ENCODE data around the gene MAEA.
A peak's percentile ranks its signal among the peaks of the same experiment; 100 is the strongest.
"Not testable (repeated sequence)": the region's sequence is repeated elsewhere in the genome, so short reads cannot be mapped to it uniquely, and the experiment has no call there.

MAEA gene

GRCh38 chr4:1274871-1275270 lies 14.8 kb upstream of the MAEA start:
- H3K4me3 ChIP-seq (ENCODE audit: low read length): no peak overlapping the region
- DNase-seq (ENCODE audit: low read depth, low spot score): no peak

GRCh38 chr4:1276984-1277383 lies 12.7 kb upstream of the MAEA start:
- no peak for DNase-seq (ENCODE audit: low read depth, low spot score)
- no peak overlapping the region for H3K4me3 ChIP-seq (ENCODE audit: low read length)

DNA sequence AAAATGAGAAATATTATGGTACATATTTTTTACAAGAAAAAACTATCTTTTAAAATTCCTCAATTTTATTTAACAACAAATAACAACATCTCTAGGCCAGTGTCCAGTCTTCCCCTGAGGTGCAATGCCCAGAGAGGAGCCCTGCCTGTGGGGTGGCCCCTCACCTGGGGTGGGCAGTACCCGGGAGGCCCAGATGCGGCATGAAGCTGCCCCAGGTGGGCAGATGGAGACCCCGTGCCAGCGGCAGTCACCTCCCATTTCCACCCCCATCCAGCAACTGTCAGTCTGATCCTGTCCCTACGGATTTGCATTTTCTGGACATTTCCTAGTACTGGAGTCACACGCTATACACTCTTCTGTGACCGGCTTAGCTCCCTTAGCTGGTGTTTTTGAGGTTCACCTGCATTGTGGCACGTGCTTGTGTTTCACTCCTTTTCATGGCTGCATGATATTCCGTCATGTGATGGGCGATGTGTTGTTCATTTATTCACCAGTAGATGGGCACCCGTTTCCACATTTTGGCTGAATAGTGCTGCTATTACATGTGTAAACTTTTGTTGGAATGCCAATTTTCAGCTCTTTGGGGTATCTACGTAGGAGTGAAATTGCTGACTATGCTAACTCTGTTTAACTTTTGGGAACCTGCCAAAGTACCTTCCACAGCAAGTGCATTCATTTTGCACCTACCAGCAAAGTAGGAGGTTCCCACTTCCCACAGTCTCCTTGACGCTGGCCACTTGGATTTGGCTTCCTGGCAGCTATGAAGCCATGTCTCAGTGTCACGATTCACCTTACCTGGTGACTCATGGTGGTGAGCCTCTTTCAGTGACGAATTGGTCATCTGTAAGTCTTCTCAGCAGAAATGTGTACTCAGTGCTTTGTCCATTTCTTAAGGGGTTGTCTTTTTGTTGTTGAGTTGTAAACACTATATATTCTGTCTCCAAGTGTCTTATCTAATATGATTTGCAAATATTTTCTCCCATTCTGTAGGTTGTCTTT lies 11.7 kb upstream of the MAEA start:
- DNase-seq (ENCODE audit: low read depth, low spot score): no peak
- no peak overlapping the region for H3K4me3 ChIP-seq (ENCODE audit: low read length)

- DNase-seq (ENCODE audit: low read depth, low spot score): no peak
- no peak overlapping the region for H3K4me3 ChIP-seq (ENCODE audit: low read length)
These were observed 10.4 kb upstream of the MAEA start for GRCh38 chr4:1279253-1279652.

- no peak overlapping the region for H3K4me3 ChIP-seq (ENCODE audit: low read length)
- no peak for DNase-seq (ENCODE audit: low read depth, low spot score)
These were observed 6.0 kb upstream of the MAEA start for GRCh38 chr4:1283711-1284110.

DNA sequence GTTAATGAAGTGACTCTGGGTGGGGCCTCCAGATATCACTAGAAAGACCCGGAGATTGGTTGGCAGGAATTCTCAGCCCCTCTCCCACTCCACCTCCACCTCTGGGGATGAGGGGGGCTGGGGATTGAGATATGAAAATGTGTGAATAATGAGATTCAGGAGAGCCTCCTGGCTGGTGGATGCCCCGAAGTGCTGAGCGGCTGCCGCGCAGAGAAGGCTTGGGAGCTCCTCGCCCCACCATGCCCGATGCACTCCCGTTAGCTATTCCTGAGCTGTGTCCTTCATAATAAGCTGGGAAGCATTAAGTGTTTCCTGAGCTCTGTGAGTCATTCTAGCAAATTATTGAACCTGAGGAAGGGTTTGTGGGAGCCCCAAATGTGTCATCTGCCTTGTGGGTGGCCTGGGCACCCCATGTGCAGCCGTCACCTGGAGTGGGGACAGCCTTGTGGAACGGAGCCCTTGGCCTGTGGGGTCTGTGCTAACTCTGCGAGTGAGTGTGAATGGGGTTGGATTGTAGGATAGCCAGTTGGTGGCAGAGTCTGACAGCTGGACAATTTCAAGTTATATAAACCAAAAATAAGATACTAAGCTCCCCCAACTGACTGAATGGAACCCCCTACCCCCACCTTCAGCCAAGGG lies 4.4 kb upstream of the MAEA start:
- no peak for DNase-seq (ENCODE audit: low read depth, low spot score)
- no peak overlapping the region for H3K4me3 ChIP-seq (ENCODE audit: low read length)

DNA sequence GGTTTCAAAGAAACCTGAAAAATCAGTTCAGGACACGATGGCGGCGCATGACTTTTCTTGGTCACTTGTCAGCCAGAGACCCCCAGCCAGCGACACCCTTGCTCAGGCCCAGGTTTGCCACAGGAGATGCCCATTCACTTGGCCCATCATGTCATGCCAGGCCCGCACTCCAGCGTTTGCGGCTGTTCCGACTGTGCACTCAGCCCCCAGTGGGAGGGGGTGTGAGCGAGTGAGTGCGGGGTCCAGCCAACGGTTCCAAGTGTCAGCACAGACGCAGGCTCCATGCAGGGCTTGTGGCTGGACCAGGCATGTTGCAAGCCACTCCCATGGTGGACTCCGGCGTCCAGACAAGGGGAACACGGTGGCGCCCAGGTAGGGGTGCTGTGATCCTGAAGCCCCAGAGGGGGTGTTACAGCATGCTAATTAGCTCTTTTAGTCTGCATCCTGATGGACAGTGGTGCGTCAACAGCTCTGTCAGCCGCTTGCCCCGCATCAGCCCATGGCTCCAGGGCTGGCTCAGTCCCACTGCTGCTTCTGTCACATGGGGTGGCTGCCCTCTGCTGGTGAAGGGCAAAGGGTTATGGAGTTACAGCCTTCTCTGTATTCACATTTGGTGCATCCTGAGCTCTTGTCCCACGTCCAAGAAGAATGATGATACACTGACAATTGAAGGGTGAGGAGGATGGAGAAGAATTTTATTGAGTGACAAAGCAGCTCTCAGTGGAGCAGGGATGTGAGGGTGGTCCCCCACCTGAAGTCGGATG lies 3.7 kb upstream of the MAEA start:
- H3K4me3 ChIP-seq (ENCODE audit: low read length): no peak overlapping the region
- DNase-seq (ENCODE audit: low read depth, low spot score): peak; percentile 35

DNA sequence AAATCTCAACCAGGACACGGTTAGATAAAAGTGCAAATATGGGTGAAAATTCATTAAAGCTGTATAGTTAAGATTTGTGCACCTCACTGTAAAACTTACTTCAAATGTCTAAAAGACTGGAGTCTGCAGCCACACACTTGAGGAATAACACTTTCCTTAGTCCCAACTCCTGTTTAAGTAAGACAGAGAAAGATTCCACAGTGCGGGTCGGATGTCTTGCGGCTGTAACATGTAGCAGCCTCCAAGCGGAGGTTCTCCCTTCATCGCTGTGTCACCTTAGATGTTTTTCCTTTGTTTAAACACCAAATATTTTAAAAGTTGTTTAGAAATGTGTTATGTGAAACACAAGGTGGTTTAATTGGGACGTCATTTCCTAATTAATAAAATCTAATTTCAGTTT lies 905 bp upstream of the MAEA start:
- DNase-seq (ENCODE audit: low read depth, low spot score): no peak
- H3K4me3 ChIP-seq (ENCODE audit: low read length): peak overlapping the region; percentile 84

- DNase-seq (ENCODE audit: low read depth, low spot score): no peak
- peak overlapping the region; percentile 84 for H3K4me3 ChIP-seq (ENCODE audit: low read length)
These were observed 680 bp downstream of the MAEA start for GRCh38 chr4:1290165-1290977.

GRCh38 chr4:1291091-1291490 lies 1.4 kb downstream of the MAEA start:
- peak overlapping the region; percentile 84 for H3K4me3 ChIP-seq (ENCODE audit: low read length)
- no peak for DNase-seq (ENCODE audit: low read depth, low spot score)

- H3K4me3 ChIP-seq (ENCODE audit: low read length): no peak overlapping the region
- no peak for DNase-seq (ENCODE audit: low read depth, low spot score)
These were observed 2.5 kb downstream of the MAEA start for GRCh38 chr4:1291996-1292702.

GRCh38 chr4:1292703-1293011 lies 3.0 kb downstream of the MAEA start:
- H3K4me3 ChIP-seq (ENCODE audit: low read length); DNase-seq (ENCODE audit: low read depth, low spot score): not testable (repeated sequence)

- DNase-seq (ENCODE audit: low read depth, low spot score): no peak
- H3K4me3 ChIP-seq (ENCODE audit: low read length): no peak overlapping the region
These were observed 3.8 kb downstream of the MAEA start for GRCh38 chr4:1293531-1293941.

DNA sequence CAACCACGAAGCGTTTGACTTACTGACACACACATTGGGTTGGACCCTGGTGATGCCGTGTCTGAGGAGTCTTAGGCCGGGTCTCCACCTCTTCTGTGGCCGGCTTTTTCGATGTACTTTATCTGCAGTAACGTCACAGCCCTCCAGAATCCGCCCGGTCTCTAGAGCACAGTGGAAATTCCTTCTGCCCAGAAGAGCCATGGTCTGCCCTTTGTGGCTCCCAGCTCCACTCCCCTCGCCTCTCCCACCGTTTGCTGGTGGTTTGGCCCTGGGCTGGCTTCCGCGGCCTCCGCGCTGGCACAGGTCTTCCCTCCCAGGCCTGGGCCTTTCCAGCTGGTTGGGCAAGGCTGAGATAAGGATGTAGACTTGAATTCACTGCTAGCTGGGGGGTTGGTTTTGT lies 4.3 kb downstream of the MAEA start:
- DNase-seq (ENCODE audit: low read depth, low spot score): no peak
- no peak overlapping the region for H3K4me3 ChIP-seq (ENCODE audit: low read length)

DNA sequence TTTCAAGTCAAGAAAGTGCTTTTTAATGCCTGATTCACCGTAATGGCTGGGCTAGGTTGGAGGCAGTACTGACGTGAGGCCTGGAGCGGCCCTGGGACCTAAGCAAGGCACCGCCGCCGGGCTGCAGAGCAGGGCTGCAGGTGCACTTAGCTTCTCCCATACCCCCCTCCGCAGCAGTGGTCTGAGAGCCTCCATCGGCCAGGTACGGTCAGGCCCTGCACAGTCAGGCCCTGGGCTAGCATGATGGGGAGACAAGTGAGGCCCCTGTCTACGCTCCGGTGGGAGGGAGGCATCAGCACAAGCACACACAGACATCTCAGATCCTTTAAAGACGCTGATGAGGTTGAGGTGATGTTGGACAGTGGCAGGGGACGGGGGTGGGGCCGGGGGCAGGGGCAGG lies 4.7 kb downstream of the MAEA start:
- H3K4me3 ChIP-seq (ENCODE audit: low read length): no peak overlapping the region
- no peak for DNase-seq (ENCODE audit: low read depth, low spot score)

- H3K4me3 ChIP-seq (ENCODE audit: low read length): no peak overlapping the region
- DNase-seq (ENCODE audit: low read depth, low spot score): no peak
These were observed 5.2 kb downstream of the MAEA start for GRCh38 chr4:1294891-1295290.

- DNase-seq (ENCODE audit: low read depth, low spot score): no peak
- H3K4me3 ChIP-seq (ENCODE audit: low read length): no peak overlapping the region
These were observed 5.8 kb downstream of the MAEA start for GRCh38 chr4:1295405-1296055.

GRCh38 chr4:1296324-1297022 lies 6.8 kb downstream of the MAEA start:
- DNase-seq (ENCODE audit: low read depth, low spot score): no peak
- no peak overlapping the region for H3K4me3 ChIP-seq (ENCODE audit: low read length)
